B cell (primary cell): ENCODE results near the gene SLC7A9.

Experiments used
- EZH2 ChIP-seq: IDR thresholded peaks from 2 replicates; pipeline ENCODE4 v1.6.1; 2012; ENCODE audit warnings: borderline replicate concordance, low read depth, mild to moderate bottlenecking, moderate library complexity, low read length; ENCODE audit not compliant: insufficient read depth, poor library complexity, severe bottlenecking
- TF ChIP-seq, protein P1 (sequence below): fragments of 200-600 bp; IDR thresholded peaks from one replicate; pipeline ENCODE4 v1.8.0; 2022; ENCODE audit warnings: antibody characterized with exemption, mild to moderate bottlenecking

DNA sequence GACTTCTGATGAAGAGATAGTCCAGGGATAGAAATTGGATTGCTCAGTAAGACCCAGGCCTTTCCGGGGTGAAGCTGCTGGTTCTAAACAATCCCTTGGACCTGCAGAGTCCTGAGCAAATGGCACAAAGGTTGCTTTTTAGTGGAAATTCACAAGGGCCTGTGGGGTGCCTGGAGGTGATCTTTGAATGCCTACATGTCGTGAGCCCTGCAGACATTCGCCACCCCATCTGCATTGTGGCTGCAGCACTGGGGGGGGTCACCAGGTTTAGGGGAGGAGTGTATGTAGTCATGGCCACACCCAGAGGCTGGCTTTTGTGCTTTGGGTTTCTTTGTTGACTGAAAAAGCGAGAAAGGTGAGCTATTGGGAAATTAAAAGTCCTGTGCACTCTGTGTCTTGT lies 41.4 kb downstream of the SLC7A9 start:
- TF ChIP-seq, protein P1, sequence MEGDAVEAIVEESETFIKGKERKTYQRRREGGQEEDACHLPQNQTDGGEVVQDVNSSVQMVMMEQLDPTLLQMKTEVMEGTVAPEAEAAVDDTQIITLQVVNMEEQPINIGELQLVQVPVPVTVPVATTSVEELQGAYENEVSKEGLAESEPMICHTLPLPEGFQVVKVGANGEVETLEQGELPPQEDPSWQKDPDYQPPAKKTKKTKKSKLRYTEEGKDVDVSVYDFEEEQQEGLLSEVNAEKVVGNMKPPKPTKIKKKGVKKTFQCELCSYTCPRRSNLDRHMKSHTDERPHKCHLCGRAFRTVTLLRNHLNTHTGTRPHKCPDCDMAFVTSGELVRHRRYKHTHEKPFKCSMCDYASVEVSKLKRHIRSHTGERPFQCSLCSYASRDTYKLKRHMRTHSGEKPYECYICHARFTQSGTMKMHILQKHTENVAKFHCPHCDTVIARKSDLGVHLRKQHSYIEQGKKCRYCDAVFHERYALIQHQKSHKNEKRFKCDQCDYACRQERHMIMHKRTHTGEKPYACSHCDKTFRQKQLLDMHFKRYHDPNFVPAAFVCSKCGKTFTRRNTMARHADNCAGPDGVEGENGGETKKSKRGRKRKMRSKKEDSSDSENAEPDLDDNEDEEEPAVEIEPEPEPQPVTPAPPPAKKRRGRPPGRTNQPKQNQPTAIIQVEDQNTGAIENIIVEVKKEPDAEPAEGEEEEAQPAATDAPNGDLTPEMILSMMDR = no peak
- no peak for TF ChIP-seq EZH2
